ENCODE measurements around the gene SRPK3. TPM values are rescaled to one million over a fixed set of nuclear protein-coding genes. Genes with fewer than 3 reads are reported as not detected.

SRPK3 gene
- total RNA-seq, 2 donors from 2014 or later, result 0.64 to 2.3 TPM

DNA sequence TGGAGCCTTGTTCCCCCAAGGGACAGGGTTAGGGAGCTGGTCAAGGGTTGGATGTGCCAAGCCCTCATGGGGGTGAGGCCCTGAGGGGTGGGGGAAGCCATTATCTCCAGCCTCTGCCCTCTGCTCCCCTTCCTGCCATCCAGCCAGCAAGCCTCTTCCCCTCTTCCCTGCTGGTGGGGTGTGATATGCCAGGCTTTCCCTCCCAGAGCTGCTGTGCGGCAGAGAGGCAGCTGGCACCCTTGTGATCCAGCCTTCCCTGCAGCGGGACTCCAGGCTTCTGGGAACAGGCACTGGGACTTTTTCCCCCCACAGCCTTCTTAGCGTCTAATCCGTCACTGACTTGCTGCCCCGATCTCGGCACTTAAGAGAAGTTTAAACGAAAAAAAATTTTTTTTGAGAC lies 19.9 kb downstream of the SRPK3 start:
- no peaks in the 10 kb centered on the region for H3K9me3 ChIP-seq
- no peaks in the 10 kb centered on the region for H3K4me1 ChIP-seq
- intact Hi-C loops (cut with DNase I), result no loop called here
- no peak for DNase-seq
- no peak overlapping the region for H3K4me3 ChIP-seq
- no peaks in the 10 kb centered on the region for H3K27me3 ChIP-seq
- no peak overlapping the region for H3K27ac ChIP-seq
- H3K36me3 ChIP-seq, result peaks cover 4% of the 10 kb centered on the region
- H3K9ac ChIP-seq (ENCODE audit: low read depth in 2 of 2, low read length in 2 of 2), result no peak overlapping the region
- TF ChIP-seq, protein P1, sequence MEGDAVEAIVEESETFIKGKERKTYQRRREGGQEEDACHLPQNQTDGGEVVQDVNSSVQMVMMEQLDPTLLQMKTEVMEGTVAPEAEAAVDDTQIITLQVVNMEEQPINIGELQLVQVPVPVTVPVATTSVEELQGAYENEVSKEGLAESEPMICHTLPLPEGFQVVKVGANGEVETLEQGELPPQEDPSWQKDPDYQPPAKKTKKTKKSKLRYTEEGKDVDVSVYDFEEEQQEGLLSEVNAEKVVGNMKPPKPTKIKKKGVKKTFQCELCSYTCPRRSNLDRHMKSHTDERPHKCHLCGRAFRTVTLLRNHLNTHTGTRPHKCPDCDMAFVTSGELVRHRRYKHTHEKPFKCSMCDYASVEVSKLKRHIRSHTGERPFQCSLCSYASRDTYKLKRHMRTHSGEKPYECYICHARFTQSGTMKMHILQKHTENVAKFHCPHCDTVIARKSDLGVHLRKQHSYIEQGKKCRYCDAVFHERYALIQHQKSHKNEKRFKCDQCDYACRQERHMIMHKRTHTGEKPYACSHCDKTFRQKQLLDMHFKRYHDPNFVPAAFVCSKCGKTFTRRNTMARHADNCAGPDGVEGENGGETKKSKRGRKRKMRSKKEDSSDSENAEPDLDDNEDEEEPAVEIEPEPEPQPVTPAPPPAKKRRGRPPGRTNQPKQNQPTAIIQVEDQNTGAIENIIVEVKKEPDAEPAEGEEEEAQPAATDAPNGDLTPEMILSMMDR (IDR thresholded peaks at IDR 0.05), result no peak

DNA sequence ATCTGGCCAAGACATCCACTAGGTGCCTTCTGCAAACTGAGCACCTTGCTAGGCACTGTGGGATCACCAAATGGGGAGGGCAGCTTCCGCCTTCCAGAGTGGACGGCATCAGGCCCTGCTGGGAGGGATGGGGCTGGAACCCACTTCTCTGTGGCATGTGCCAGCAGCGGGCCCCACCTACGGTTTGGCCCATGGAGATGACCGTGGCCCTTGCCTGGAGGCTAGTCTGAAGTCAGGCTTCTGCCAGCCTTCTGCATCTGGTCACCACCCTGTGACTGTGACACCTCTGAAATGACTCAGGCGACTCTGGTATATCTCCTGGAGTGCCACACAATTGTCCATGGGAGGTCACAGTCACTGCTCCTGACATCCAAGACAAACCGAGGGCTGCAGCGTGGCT lies 20.8 kb downstream of the SRPK3 start:
- Histone ChIP-seq H3K4me3 (no peak overlapping the region), H3K9ac (ENCODE audit: low read depth in 2 of 2, low read length in 2 of 2) (no peak overlapping the region), H3K4me1 (no peaks in the 10 kb centered on the region), H3K9me3 (no peaks in the 10 kb centered on the region), H3K27ac (no peak overlapping the region), H3K27me3 (no peaks in the 10 kb centered on the region), H3K36me3 (peaks cover 4% of the 10 kb centered on the region)
- intact Hi-C loops (cut with DNase I), result no loop called here
- TF ChIP-seq, protein P1 (IDR thresholded peaks at IDR 0.05), result no peak
- no peak for DNase-seq

DNA sequence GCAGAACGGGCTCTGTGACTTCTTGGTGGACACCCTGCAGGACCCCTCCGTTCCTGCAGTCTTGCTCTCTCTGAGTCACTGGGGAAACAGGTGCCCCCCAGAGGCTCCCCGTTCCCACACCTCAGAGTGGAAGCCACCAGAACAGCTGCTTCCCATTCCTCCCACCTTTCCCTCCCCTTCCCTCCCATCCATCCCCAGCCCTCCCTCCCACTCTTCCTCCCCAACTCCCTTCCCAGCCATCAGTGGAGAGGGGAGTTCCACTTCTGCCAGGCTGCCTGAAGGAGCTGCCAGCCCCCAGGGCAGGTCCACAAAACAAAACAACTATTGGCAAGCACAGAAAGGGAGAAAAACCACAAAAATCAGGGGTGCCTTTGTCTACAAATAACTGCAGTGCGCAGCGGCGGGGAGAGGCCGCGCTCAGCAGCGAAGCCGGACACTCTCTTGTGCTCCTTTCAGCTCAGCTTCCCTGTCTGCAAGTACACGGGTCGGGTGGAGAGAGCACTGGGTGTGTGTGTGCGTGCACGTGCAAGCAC lies 21.7 kb downstream of the SRPK3 start:
- intact Hi-C loops (cut with DNase I), result no loop called here
- TF ChIP-seq, protein P1 (IDR thresholded peaks at IDR 0.05), result no peak
- H3K9ac ChIP-seq (ENCODE audit: low read depth in 2 of 2, low read length in 2 of 2), result no peak overlapping the region
- H3K36me3 ChIP-seq, result peaks cover 4% of the 10 kb centered on the region
- H3K4me3 ChIP-seq, result no peak overlapping the region
- no peaks in the 10 kb centered on the region for H3K9me3 ChIP-seq
- no peak overlapping the region for H3K27ac ChIP-seq
- H3K27me3 ChIP-seq, result no peaks in the 10 kb centered on the region
- no peak for DNase-seq
- no peaks in the 10 kb centered on the region for H3K4me1 ChIP-seq

DNA sequence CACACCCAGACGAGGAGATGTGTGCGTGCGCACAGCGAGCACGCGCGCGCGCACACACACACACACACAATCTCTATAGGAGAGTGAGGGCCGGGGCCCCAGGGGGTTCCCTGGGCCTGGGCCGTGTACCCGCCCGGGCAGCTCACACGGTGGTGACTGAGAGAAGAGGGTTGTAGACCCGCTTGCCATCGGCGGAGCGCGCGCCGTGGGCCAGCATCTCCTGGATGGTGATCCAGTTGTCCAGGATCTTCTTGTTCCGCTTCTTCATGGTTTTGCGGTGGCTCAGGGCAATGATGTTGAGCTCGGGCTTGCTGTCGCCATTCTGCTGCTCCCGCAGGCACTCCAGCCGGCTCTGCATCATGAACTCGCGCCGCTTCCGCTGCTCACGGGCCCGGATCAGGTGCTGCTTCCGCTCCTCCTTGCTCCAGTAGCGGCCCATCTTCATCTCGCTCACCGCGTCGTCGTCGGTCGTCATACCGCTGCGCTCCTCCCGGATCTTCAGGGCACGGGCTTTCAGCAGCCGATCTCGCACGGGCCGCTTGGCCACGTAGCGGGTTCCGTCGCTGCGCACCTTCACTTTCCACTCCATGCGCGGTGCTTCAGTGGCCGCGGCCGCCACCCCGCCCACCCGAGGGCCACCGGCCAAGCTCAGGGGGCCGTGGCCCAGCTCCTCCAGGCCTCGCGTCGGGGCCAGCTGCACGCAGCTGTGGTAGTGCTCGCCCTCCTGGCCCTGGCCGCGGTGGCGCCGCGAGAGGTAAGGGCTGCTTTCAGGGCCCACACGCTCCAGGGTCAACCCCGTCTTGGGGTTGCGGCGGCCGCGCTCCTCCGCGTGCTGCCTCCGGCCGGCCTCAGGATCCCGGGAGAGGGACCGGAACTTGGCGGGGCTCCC lies 22.6 kb downstream of the SRPK3 start:
- no peak overlapping the region for H3K27ac ChIP-seq
- H3K4me1 ChIP-seq, result no peaks in the 10 kb centered on the region
- TF ChIP-seq, protein P1 (IDR thresholded peaks at IDR 0.05), result no peak
- intact Hi-C loops (cut with DNase I), result no loop called here
- H3K27me3 ChIP-seq, result no peaks in the 10 kb centered on the region
- no peaks in the 10 kb centered on the region for H3K36me3 ChIP-seq
- DNase-seq, result no peak
- H3K9me3 ChIP-seq, result no peaks in the 10 kb centered on the region
- H3K9ac ChIP-seq (ENCODE audit: low read depth in 2 of 2, low read length in 2 of 2), result no peak overlapping the region
- no peak overlapping the region for H3K4me3 ChIP-seq

DNA sequence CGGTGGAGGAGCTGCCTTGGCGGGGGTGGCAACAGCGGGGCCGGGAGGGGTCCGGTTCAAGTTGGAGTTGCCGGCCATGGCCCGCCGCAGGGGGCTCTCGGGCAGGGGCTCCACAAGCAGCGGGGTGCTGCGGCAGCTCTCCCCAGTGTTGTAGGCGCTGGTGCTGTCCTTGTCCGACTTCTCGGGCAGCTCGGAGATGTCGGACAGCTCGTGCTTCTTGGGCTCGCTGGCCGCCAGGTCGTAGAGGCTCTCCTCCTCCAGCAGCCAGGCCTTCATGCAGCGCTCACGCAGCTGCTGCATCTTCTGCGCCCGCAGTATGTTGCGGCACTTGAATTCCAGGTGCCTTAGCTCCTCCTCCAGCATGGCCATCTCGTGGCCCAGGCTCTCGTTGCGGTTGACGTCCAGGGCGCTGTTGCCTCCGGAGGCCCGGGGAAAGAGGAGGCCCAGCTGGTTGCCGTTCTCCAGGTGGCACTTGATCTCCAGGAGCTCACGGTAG lies 23.3 kb downstream of the SRPK3 start:
- intact Hi-C loops (cut with DNase I), result no loop called here
- Histone ChIP-seq H3K27me3 (no peaks in the 10 kb centered on the region), H3K27ac (no peak overlapping the region), H3K36me3 (no peaks in the 10 kb centered on the region), H3K4me3 (no peak overlapping the region), H3K9me3 (no peaks in the 10 kb centered on the region), H3K4me1 (no peaks in the 10 kb centered on the region), H3K9ac (ENCODE audit: low read depth in 2 of 2, low read length in 2 of 2) (no peak overlapping the region)
- TF ChIP-seq, protein P1 (IDR thresholded peaks at IDR 0.05), result no peak
- DNase-seq, result no peak
